OCI-LY3 (cell line): ENCODE measurements around the gene LLPH.

Source experiments
- CTCF ChIP-seq: fragments of 200-600, 300-600 bp; sonication (generic); IDR thresholded peaks from 2 replicates; pipeline ENCODE4 v1.5.1; 2014; ENCODE audit warnings: antibody characterized with exemption, low read length, low read depth
- EZH2phosphoT487 ChIP-seq: fragments of 200-600 bp; shearing (Covaris generic); IDR thresholded peaks from 2 replicates; pipeline ENCODE4 v1.6.1; 2018; ENCODE audit warnings: antibody characterized with exemption, mixed run types, low read depth

GRCh38 chr12:66176105-66176900, 45.8 kb upstream of the LLPH start:
- TF ChIP-seq CTCF = no peak
- TF ChIP-seq EZH2phosphoT487 = no peak
